Natural killer cell treated with Interleukin-12 subunit alpha and Interleukin-12 subunit beta and Interleukin-15 and Interleukin-18, amount 100 ng/mL, for 72 hours (primary cell): ENCODE data around the gene DBH. TPM values are rescaled to one million over a fixed set of nuclear protein-coding genes. Genes with fewer than 3 reads are reported as not detected.
A peak's percentile ranks its signal among the peaks of the same experiment; 100 is the strongest.

ENCODE experiments used
- ATAC-seq, 2 donors: fragments of 150-1000 bp; cut with Tn5 transposase in 1 of 2; sonication (Bioruptor Pico), chemical (Tn5 transposase) in 1 of 2; 2 replicates each; pipeline ENCODE4 v1.10.0; 2021
- DNase-seq: peaks from one replicate; pipeline ENCODE4 v3.0.0; 2022; ENCODE audit warnings: low spot score
- H3K27ac Mint-ChIP-seq, 2 donors: 1 replicate in 1 of 2; 2 replicates in 1 of 2; pipeline ENCODE4 v1.8.0; 2022; ENCODE audit warnings: mixed read lengths in 2 of 2, mild to moderate bottlenecking in 1 of 2, moderate library complexity in 1 of 2
- H3K27me3 Mint-ChIP-seq, 2 donors: 1 replicate in 1 of 2; 2 replicates in 1 of 2; pipeline ENCODE4 v1.8.0; 2022; ENCODE audit warnings: mixed read lengths in 2 of 2
- H3K36me3 Mint-ChIP-seq: one replicate; pipeline ENCODE4 v1.8.0; 2022; ENCODE audit warnings: mixed read lengths
- H3K4me1 Mint-ChIP-seq, 2 donors: 1 replicate in 1 of 2; 2 replicates in 1 of 2; pipeline ENCODE4 v1.8.0; 2022; ENCODE audit warnings: low read depth in 2 of 2, mixed read lengths in 2 of 2, mild to moderate bottlenecking in 1 of 2
- H3K4me3 Mint-ChIP-seq: one replicate; pipeline ENCODE4 v1.8.0; 2022; ENCODE audit warnings: mixed read lengths
- H3K9me3 Mint-ChIP-seq: 2 replicates; pipeline ENCODE4 v1.8.0; 2022; ENCODE audit warnings: mixed read lengths
- total RNA-seq, 2 donors: library from RNA; stranded (reverse); gene quantifications; one replicate each; pipeline ENCODE4 v1.2.3, GENCODE V29; 2022

Gene DBH
- total RNA-seq, 2 donors from 2014 or later: not detected

- Mint-ChIP-seq H3K4me3 (no peak overlapping the region), H3K9me3 (no peaks in the 10 kb centered on the region), H3K27me3 (peaks cover 0 to 3% of the 10 kb centered on the region in 2 donors), H3K4me1 (peaks cover 0 to 3% of the 10 kb centered on the region in 2 donors), H3K36me3 (no peaks in the 10 kb centered on the region), H3K27ac (no peak overlapping the region)
- no peak for DNase-seq
- ATAC-seq: no peak
Measured at GRCh38 chr9:133676450-133676849, 40.3 kb downstream of the DBH start.

- Mint-ChIP-seq H3K36me3 (no peaks in the 10 kb centered on the region), H3K4me1 (peaks cover 0 to 3% of the 10 kb centered on the region in 2 donors), H3K27ac (no peak overlapping the region), H3K27me3 (peaks cover 0 to 3% of the 10 kb centered on the region in 2 donors), H3K9me3 (no peaks in the 10 kb centered on the region), H3K4me3 (no peak overlapping the region)
- ATAC-seq: peak; percentile 18 to 43
- no peak for DNase-seq
Measured at GRCh38 chr9:133677126-133678010, 41.2 kb downstream of the DBH start.

GRCh38 chr9:133679056-133679455, 42.9 kb downstream of the DBH start:
- DNase-seq (no peak), ATAC-seq (no peak)
- Mint-ChIP-seq H3K9me3 (no peaks in the 10 kb centered on the region), H3K27ac (no peak overlapping the region), H3K36me3 (no peaks in the 10 kb centered on the region), H3K27me3 (peaks cover 0 to 3% of the 10 kb centered on the region in 2 donors), H3K4me3 (no peak overlapping the region), H3K4me1 (peaks cover 0 to 3% of the 10 kb centered on the region in 2 donors)

DNA sequence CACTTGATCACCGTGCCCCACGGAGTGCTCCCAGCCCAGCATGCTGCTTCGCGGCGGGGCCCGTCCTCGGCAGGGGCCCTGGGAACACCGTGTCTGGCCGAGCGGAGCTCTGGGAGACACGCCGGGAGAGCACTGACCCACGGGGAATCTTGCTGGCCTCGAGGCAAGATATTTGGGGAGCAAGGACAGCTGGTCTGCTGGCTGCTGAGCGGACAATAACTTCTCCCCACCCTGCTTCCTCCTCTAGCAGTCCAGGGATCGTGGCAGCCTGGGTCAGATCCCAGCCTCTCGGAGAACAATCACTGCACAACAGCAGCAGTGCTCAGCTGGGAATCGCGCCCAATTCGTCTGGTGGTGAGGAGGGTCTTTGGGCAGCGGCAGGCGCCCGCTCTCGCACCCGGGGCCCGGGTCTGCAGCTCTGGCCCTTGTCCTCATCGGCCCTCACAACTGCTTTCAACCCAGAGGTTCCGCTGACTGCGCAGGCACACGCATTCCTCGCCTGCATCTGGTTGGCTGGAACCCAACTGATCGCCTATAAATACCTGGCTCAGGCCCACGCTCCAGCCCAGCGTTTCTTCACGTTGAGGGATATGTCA, 43.4 kb downstream of the DBH start:
- H3K9me3 Mint-ChIP-seq: no peaks in the 10 kb centered on the region
- no peaks in the 10 kb centered on the region for H3K36me3 Mint-ChIP-seq
- H3K4me3 Mint-ChIP-seq: no peak overlapping the region
- H3K27ac Mint-ChIP-seq: no peak overlapping the region
- ATAC-seq: no peak
- peaks cover 0 to 3% of the 10 kb centered on the region in 2 donors for H3K27me3 Mint-ChIP-seq
- no peak for DNase-seq
- H3K4me1 Mint-ChIP-seq: peaks cover 0 to 3% of the 10 kb centered on the region in 2 donors

DNA sequence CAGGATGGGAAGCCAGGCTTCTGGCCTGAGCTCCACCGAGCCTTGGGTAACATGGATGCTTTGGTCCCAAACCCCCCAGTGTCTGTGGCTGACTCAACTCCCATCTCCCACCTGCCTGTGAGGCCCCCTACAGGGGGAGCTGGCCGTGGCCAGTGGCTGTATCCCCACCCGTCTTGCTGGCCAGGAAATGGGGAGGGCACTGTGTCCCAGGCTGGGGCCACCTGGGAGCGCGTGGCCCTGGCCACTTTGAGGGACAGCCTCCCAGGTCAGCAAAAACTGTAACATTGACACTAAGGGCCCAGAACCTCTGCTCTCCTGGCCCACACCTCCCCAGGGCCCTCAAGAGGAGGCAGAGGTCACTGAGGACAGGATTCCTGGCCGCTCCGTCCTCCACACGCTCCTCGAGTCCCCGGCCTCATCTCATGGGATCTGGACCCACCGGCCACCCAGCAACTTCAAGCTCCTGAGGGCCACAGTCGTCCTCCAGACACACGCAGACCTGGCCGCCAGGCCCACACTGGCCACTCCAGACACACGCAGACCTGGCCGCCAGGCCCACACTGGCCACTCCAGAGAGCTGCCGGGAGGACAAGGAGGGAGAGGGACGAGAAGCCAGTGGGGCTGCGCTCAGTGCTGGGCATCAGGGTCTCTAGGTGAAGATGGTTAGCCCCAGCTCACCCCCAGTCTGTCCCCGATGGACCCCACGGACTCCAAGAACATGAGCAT, 44.2 kb downstream of the DBH start:
- DNase-seq (no peak), ATAC-seq (no peak)
- Mint-ChIP-seq H3K4me3 (no peak overlapping the region), H3K36me3 (no peaks in the 10 kb centered on the region), H3K9me3 (no peaks in the 10 kb centered on the region), H3K27ac (no peak overlapping the region), H3K4me1 (peaks cover 0 to 3% of the 10 kb centered on the region in 2 donors), H3K27me3 (peaks cover 0 to 3% of the 10 kb centered on the region in 2 donors)

- no peaks in the 10 kb centered on the region for H3K9me3 Mint-ChIP-seq
- no peaks in the 10 kb centered on the region for H3K36me3 Mint-ChIP-seq
- no peak for DNase-seq
- no peak overlapping the region for H3K27ac Mint-ChIP-seq
- H3K4me3 Mint-ChIP-seq: no peak overlapping the region
- H3K4me1 Mint-ChIP-seq: peaks cover 0 to 3% of the 10 kb centered on the region in 2 donors
- peaks cover 0 to 3% of the 10 kb centered on the region in 2 donors for H3K27me3 Mint-ChIP-seq
- no peak for ATAC-seq
Measured at GRCh38 chr9:133680976-133681657, 45.0 kb downstream of the DBH start.

DNA sequence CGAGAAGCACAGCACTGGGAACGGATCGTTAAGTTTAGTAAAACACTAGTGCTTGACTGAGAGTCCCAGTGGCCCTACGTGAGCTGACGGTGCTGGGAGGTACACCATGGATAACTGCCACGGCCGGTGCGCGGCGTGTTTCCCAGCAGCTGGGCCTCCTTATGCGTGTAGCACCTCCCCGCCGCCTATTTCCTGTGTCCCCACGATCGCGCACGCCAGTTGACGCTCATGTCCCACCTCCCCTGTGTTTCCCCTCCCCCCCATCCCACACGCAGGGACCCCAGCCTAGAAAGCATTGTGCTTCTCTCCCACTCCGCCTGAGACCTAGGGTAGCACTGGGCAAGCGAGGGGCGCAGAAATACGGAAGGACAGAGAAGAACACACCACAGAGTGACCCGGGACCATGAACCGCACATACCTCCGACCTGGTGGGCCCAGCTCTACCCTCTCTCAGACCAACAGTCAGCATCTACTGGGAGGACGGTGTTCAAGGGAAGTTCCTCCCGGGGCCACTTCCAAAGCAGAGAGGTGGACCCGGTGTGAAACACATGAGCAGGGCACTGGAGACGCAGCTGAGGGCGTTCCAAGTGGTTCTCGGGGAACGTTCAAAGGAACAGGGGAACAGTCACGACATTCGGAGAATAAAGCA, 45.6 kb downstream of the DBH start:
- no peaks in the 10 kb centered on the region for H3K4me1 Mint-ChIP-seq
- no peak overlapping the region for H3K27ac Mint-ChIP-seq
- H3K4me3 Mint-ChIP-seq: no peak overlapping the region
- H3K27me3 Mint-ChIP-seq: no peaks in the 10 kb centered on the region
- ATAC-seq (no peak), DNase-seq (no peak)
- H3K9me3 Mint-ChIP-seq: no peaks in the 10 kb centered on the region
- no peaks in the 10 kb centered on the region for H3K36me3 Mint-ChIP-seq

DNA sequence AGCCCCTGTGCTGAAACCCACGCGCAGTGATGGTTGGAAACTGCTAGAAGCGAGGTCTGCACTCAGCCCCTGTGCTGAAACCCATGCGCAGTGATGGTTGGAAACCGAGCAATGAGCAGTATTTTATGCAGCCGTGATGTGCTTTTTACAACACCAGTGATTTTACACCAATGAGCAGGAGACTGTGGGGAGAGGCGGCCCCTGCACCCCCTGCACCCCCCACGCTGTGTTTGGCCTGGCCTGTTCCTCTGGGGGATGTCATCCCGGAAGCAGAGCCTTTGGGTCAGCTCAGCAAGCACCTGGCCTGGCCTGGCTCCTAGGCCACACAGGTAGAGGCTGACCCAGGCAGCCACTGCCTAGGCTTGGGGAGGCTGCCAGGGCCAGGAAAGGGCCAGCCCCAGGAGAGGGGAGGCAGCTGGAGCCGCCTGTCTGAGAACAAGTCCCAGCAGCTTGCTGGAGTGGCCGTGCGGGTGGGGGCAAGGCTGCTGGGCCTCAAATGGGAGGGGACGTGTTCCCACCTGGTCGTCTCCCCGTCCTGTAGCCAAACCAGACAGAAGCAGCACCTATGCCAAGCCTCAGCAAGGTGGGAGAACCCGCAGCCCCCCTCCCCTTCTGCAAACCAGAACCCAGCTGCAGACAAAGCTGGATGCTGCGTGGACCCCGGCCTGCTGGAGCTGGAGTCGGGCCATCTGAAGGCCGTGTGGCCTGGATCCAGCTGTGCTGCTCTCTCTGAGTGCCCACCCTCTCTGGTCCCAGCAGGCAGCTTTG, 46.8 kb downstream of the DBH start:
- H3K4me3 Mint-ChIP-seq: no peak overlapping the region
- H3K27me3 Mint-ChIP-seq: no peaks in the 10 kb centered on the region
- ATAC-seq: no peak
- no peaks in the 10 kb centered on the region for H3K36me3 Mint-ChIP-seq
- no peaks in the 10 kb centered on the region for H3K9me3 Mint-ChIP-seq
- H3K4me1 Mint-ChIP-seq: no peaks in the 10 kb centered on the region
- H3K27ac Mint-ChIP-seq: no peak overlapping the region
- no peak for DNase-seq

GRCh38 chr9:133683586-133684120, 47.5 kb downstream of the DBH start:
- Mint-ChIP-seq H3K27me3 (no peaks in the 10 kb centered on the region), H3K4me1 (no peaks in the 10 kb centered on the region), H3K4me3 (no peak overlapping the region), H3K36me3 (no peaks in the 10 kb centered on the region), H3K27ac (no peak overlapping the region), H3K9me3 (no peaks in the 10 kb centered on the region)
- DNase-seq (no peak), ATAC-seq (peak; percentile 16 to 45)

DNA sequence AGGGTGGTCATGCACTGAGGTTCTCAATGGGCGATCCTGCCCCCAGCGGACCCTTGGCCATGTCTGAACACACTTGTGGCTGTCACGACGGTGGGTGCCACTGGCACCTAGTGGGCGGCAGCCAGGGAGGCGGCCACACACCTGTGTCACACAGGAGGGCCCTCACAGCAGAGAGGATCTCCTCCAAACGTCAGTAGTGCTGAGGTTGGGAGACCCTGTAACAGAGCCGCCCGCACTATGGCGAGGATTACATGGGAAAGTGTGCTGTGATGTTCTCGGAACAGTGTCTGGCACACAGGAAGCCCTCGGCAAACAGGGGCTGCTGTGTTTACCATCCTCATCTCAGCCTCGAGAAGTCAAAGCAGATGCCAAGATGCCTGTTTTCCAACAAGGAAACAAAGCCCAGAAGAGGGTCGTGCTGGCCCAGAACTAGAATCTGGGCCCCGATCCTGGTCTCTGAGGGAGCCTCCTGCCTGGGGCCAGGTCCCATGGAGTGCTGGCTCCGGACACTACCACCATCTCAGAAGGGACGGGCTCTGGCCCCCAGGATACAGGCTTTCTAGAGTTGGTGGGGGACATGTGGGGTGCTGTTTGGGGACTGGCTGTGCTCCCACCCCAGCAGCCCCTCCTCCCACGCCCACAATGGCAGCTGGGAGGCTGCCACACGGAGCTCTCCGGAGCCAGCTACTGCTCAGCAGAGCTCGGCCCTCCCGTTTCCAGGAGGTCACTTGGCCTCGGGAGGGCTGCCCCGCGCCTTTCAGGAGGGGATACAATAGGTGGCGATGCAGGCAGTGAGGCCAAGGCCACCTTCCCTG, 48.2 kb downstream of the DBH start:
- no peaks in the 10 kb centered on the region for H3K27me3 Mint-ChIP-seq
- ATAC-seq (no peak), DNase-seq (no peak)
- no peaks in the 10 kb centered on the region for H3K9me3 Mint-ChIP-seq
- no peaks in the 10 kb centered on the region for H3K4me1 Mint-ChIP-seq
- no peaks in the 10 kb centered on the region for H3K36me3 Mint-ChIP-seq
- H3K4me3 Mint-ChIP-seq: no peak overlapping the region
- H3K27ac Mint-ChIP-seq: no peak overlapping the region

DNA sequence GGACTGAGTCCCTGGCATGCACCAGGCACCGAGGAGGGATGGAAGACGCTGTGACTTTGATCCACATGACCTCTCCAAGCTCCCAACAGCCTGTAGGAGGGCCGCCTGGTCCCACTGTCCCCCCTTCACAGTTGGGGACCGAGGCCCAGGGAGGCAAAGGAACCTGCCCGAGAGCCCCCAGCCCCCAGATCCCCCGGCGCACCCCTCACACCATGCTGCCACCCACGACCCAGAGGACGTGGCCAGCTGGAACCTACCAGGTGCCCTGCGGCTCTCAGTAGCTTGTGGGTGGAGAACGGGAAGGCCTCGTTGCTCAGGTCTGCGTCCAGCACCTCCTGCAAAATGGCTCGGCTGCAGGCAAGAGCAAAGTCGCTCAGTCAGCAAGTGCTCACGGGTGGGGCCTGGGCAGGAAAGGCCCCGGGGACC, 48.8 kb downstream of the DBH start:
- ATAC-seq (no peak), DNase-seq (no peak)
- Mint-ChIP-seq H3K4me1 (no peaks in the 10 kb centered on the region), H3K27ac (no peak overlapping the region), H3K27me3 (no peaks in the 10 kb centered on the region), H3K4me3 (no peak overlapping the region), H3K36me3 (no peaks in the 10 kb centered on the region), H3K9me3 (no peaks in the 10 kb centered on the region)
